ENCODE measurements around the gene THY1. TPM values are rescaled to one million over a fixed set of nuclear protein-coding genes. Genes with fewer than 3 reads are reported as not detected.

The THY1 gene
- total RNA-seq, 4 donors from 2014 or later, result 13.3 to 70.1 (median 25.4) TPM

- DNase-seq (ENCODE audit: extremely low spot score), result no peak
- 62% methylated on average over 5 of the region's 5 CpGs for WGBS
- Histone ChIP-seq H3K27me3 (no peaks in the 10 kb centered on the region), H3K9me3 (peaks cover 0 to 22% (median 7%) of the 10 kb centered on the region in 4 donors), H3K4me1 (no peaks in the 10 kb centered on the region), H3K4me3 (no peak overlapping the region), H3K27ac (replicated peaks in 1 of 4) (no peak overlapping the region), H3K36me3 (no peaks in the 10 kb centered on the region)
- intact Hi-C loops (cut with DNase I), result no loop called here
- TF ChIP-seq POLR2AphosphoS5 (IDR thresholded peaks at IDR 0.05) (peak in 1 of 2 donors; percentile 20), POLR2A (IDR thresholded peaks at IDR 0.05; ENCODE audit: low read depth) (no peak)
Observed at GRCh38 chr11:119403021-119403420, 20.0 kb downstream of the THY1 start.

GRCh38 chr11:119402470-119402869 is 20.5 kb downstream of the THY1 start:
- H3K27me3 ChIP-seq, result no peaks in the 10 kb centered on the region
- peaks cover 0 to 28% (median 7%) of the 10 kb centered on the region in 4 donors for H3K9me3 ChIP-seq
- no peak overlapping the region for H3K4me3 ChIP-seq
- 89% methylated on average over 8 of the region's 8 CpGs for WGBS
- H3K27ac ChIP-seq (replicated peaks in 1 of 4), result no peak overlapping the region
- H3K36me3 ChIP-seq, result no peaks in the 10 kb centered on the region
- no peak for DNase-seq (ENCODE audit: extremely low spot score)
- no peak for TF ChIP-seq POLR2AphosphoS5 (IDR thresholded peaks at IDR 0.05)
- no peak for TF ChIP-seq POLR2A (IDR thresholded peaks at IDR 0.05; ENCODE audit: low read depth)
- no peak for TF ChIP-seq EP300 (IDR thresholded peaks at IDR 0.05)
- TF ChIP-seq CTCF (IDR thresholded peaks at IDR 0.05), result no peak
- intact Hi-C loops (cut with DNase I), result no loop called here
- H3K4me1 ChIP-seq, result no peaks in the 10 kb centered on the region

GRCh38 chr11:119400860-119401259 is 22.1 kb downstream of the THY1 start:
- Histone ChIP-seq H3K4me1 (no peaks in the 10 kb centered on the region), H3K9me3 (peaks cover 0 to 28% (median 7%) of the 10 kb centered on the region in 4 donors), H3K36me3 (no peaks in the 10 kb centered on the region), H3K4me3 (no peak overlapping the region), H3K27ac (replicated peaks in 1 of 4) (no peak overlapping the region), H3K27me3 (no peaks in the 10 kb centered on the region)
- intact Hi-C loops (cut with DNase I), result no loop called here
- no peak for DNase-seq (ENCODE audit: extremely low spot score)
- no peak for TF ChIP-seq POLR2A (IDR thresholded peaks at IDR 0.05; ENCODE audit: low read depth)
- no peak for TF ChIP-seq CTCF (IDR thresholded peaks at IDR 0.05)
- no peak for TF ChIP-seq EP300 (IDR thresholded peaks at IDR 0.05)
- no peak for TF ChIP-seq POLR2AphosphoS5 (IDR thresholded peaks at IDR 0.05)

GRCh38 chr11:119397740-119398139 is 25.2 kb downstream of the THY1 start:
- TF ChIP-seq CTCF (IDR thresholded peaks at IDR 0.05) (no peak), POLR2A (IDR thresholded peaks at IDR 0.05; ENCODE audit: low read depth) (no peak), EP300 (IDR thresholded peaks at IDR 0.05) (no peak), POLR2AphosphoS5 (IDR thresholded peaks at IDR 0.05) (no peak)
- intact Hi-C loops (cut with DNase I), result no loop called here
- H3K27ac ChIP-seq (replicated peaks in 1 of 4), result no peak overlapping the region

GRCh38 chr11:119396835-119397234 is 26.1 kb downstream of the THY1 start:
- intact Hi-C loops (cut with DNase I), result no loop called here
- Histone ChIP-seq H3K27ac (replicated peaks in 1 of 4) (no peak overlapping the region), H3K4me3 (no peak overlapping the region), H3K36me3 (no peaks in the 10 kb centered on the region), H3K4me1 (no peaks in the 10 kb centered on the region), H3K27me3 (no peaks in the 10 kb centered on the region), H3K9me3 (peaks cover 0 to 28% (median 7%) of the 10 kb centered on the region in 4 donors)
- TF ChIP-seq EP300 (IDR thresholded peaks at IDR 0.05), result no peak
- TF ChIP-seq POLR2A (IDR thresholded peaks at IDR 0.05; ENCODE audit: low read depth), result no peak
- no peak for TF ChIP-seq CTCF (IDR thresholded peaks at IDR 0.05)
- TF ChIP-seq POLR2AphosphoS5 (IDR thresholded peaks at IDR 0.05), result no peak
- DNase-seq (ENCODE audit: extremely low spot score), result no peak
- WGBS, result 96% methylated on average over 1 of the region's 1 CpG

More at GRCh38 chr11:119397740-119398139, 25.2 kb downstream of the THY1 start:
- DNase-seq (ENCODE audit: extremely low spot score), result no peak
- Histone ChIP-seq H3K4me1 (no peaks in the 10 kb centered on the region), H3K9me3 (peaks cover 0 to 28% (median 7%) of the 10 kb centered on the region in 4 donors), H3K27me3 (no peaks in the 10 kb centered on the region), H3K4me3 (no peak overlapping the region), H3K36me3 (no peaks in the 10 kb centered on the region)

Measured in esophagus muscularis mucosa (tissue), 4 donors.